ENCODE measurements around the gene APH1B. TPM values are rescaled to one million over a fixed set of nuclear protein-coding genes. Genes with fewer than 3 reads are reported as not detected.

APH1B gene
- total and polyA plus RNA-seq, 10 donors = 8.7 to 51.5 (median 30.2) TPM

DNA sequence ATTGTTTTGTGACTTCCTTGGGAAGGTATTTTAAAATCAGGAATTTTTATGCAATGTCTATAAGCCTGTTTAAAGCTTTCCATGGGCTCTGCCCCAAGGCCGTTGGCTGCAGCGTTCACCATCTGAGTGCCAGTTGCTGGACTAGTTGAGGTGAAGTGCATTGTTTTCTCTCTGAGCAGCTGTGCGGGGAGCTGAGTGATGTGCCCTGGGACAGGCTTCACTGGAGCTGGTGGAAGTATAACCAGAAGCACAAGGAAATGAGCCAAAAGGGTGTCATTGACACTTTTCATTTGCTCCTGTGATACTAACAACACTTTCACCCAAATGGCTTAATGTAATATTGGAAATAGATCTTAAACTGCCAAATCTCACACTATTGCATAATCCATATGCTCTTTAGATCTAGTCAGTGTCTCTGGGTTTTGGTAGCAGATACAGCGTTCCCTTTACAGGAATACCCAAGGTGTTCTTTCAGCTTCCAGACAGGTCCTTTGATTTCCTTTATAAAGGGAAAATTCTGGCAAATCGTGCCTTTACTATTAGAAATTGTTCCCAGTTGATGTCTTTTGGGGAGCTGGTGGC lies 29.2 kb downstream of the APH1B start:
- no peak for DNase-seq
- H3K27me3 ChIP-seq (replicated peaks in 1 of 7) = no peaks in the 10 kb centered on the region
- intact Hi-C loops (cut with DNase I; ENCODE audit: low total_unique reads) = no loop called here
- 87 to 93% (median 88%) methylated on average over 5 of the region's 5 CpGs for whole genome bisulfite sequencing, 5 donors
- H3K36me3 ChIP-seq = peaks cover 7 to 68% (median 36%) of the 10 kb centered on the region in 6 donors
- H3K27ac ChIP-seq = no peak overlapping the region
- H3K9me3 ChIP-seq = no peaks in the 10 kb centered on the region
- no peak overlapping the region for H3K4me3 ChIP-seq
- TF ChIP-seq POLR2A (IDR thresholded peaks at IDR 0.05) = no peak
- no peak for TF ChIP-seq POLR2AphosphoS5 (IDR thresholded peaks at IDR 0.05)
- peaks cover 0 to 15% (median 7%) of the 10 kb centered on the region in 6 donors for H3K4me1 ChIP-seq

DNA sequence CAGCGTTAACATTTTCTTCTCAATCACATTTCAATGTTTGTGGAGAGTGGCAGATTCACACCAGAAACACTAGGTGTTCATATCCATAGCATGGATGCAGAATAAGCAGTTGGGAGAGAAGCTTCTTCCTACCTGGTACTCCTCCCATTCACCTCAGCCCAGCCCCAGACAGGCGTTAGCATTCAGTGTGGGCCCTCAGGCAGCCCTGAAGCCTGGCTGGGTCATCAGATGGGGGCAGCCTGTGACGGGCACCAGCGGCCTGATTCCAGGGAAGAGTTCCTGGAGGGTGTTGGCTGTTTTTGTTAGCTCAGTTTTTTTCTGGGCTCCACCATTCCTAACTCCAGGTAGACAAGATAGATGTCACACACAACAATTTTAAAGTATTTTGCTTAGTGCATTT lies 31.1 kb downstream of the APH1B start:
- Histone ChIP-seq H3K27ac (no peak overlapping the region), H3K27me3 (replicated peaks in 1 of 7) (no peaks in the 10 kb centered on the region), H3K4me1 (peaks cover 0 to 15% (median 7%) of the 10 kb centered on the region in 6 donors), H3K4me3 (no peak overlapping the region), H3K9me3 (no peaks in the 10 kb centered on the region), H3K36me3 (peaks cover 7 to 49% (median 22%) of the 10 kb centered on the region in 6 donors)
- no peak for DNase-seq
- intact Hi-C loops (cut with DNase I; ENCODE audit: low total_unique reads) = no loop called here
- TF ChIP-seq, protein P1, sequence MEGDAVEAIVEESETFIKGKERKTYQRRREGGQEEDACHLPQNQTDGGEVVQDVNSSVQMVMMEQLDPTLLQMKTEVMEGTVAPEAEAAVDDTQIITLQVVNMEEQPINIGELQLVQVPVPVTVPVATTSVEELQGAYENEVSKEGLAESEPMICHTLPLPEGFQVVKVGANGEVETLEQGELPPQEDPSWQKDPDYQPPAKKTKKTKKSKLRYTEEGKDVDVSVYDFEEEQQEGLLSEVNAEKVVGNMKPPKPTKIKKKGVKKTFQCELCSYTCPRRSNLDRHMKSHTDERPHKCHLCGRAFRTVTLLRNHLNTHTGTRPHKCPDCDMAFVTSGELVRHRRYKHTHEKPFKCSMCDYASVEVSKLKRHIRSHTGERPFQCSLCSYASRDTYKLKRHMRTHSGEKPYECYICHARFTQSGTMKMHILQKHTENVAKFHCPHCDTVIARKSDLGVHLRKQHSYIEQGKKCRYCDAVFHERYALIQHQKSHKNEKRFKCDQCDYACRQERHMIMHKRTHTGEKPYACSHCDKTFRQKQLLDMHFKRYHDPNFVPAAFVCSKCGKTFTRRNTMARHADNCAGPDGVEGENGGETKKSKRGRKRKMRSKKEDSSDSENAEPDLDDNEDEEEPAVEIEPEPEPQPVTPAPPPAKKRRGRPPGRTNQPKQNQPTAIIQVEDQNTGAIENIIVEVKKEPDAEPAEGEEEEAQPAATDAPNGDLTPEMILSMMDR (IDR thresholded peaks at IDR 0.05 in 8 of 11, conservative IDR thresholded peaks at IDR 0.05 in 3 of 11) = no peak
- TF ChIP-seq POLR2AphosphoS5 (IDR thresholded peaks at IDR 0.05) (no peak), POLR2A (IDR thresholded peaks at IDR 0.05) (no peak)
- 84 to 93% (median 87%) methylated on average over 4 of the region's 4 CpGs for WGBS, 5 donors

DNA sequence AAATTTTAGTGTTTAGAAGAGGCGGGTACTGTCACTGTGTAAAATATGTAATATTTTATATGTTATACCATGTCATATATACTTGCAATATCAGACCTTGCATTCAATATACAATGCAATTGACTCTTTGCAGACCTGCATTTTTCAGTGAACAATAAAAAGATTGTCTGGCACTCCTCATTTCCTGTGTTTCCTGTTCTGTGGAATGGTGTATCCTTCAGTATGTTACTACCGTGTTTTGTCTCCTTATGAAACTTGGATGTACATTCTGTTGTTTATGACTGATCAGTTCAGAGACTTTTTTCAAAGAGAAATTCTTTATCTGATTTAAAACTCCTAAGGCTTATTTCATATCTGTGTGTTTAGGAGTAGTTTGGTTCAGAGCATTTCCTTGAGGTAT lies 31.5 kb downstream of the APH1B start:
- H3K9me3 ChIP-seq = no peaks in the 10 kb centered on the region
- intact Hi-C loops (cut with DNase I; ENCODE audit: low total_unique reads) = no loop called here
- peaks cover 7 to 45% (median 21%) of the 10 kb centered on the region in 6 donors for H3K36me3 ChIP-seq
- 70 to 86% (median 77%) methylated on average over 2 of the region's 2 CpGs for WGBS, 5 donors
- no peak overlapping the region for H3K4me3 ChIP-seq
- H3K27me3 ChIP-seq (replicated peaks in 1 of 7) = no peaks in the 10 kb centered on the region
- TF ChIP-seq POLR2A (IDR thresholded peaks at IDR 0.05) (no peak), POLR2AphosphoS5 (IDR thresholded peaks at IDR 0.05) (no peak)
- TF ChIP-seq, protein P1 (IDR thresholded peaks at IDR 0.05 in 8 of 11, conservative IDR thresholded peaks at IDR 0.05 in 3 of 11) = no peak
- no peak overlapping the region for H3K27ac ChIP-seq
- peaks cover 0 to 15% (median 7%) of the 10 kb centered on the region in 6 donors for H3K4me1 ChIP-seq
- DNase-seq = no peak

DNA sequence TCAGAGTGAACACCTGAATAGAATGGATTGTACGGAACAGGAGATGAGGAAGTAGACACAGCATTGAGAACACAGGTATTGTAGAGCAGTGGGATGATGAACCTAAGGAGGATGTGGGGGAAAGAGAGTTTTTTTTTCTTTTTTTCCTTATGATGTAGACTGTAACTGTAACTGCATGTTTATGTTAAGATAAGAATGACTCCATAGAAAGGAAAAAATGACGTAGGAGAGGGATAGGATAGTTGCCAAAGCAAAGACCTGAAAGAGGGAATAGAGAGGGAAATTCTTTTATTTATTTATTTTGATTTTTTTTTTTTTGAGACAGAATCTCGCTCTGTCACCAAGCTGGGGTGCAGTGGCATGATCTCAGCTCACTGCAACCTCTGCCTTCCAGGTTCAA lies 33.2 kb downstream of the APH1B start:
- Histone ChIP-seq H3K27me3 (replicated peaks in 1 of 7) (no peaks in the 10 kb centered on the region), H3K9me3 (no peaks in the 10 kb centered on the region), H3K36me3 (peaks cover 4 to 28% (median 11%) of the 10 kb centered on the region in 6 donors), H3K4me3 (no peak overlapping the region), H3K4me1 (peaks cover 0 to 15% (median 7%) of the 10 kb centered on the region in 6 donors), H3K27ac (no peak overlapping the region)
- WGBS, 5 donors = 90 to 100% (median 95%) methylated on average over 3 of the region's 3 CpGs
- TF ChIP-seq, protein P1 (IDR thresholded peaks at IDR 0.05 in 8 of 11, conservative IDR thresholded peaks at IDR 0.05 in 3 of 11) = no peak
- no peak for TF ChIP-seq POLR2A (IDR thresholded peaks at IDR 0.05)
- TF ChIP-seq POLR2AphosphoS5 (IDR thresholded peaks at IDR 0.05) = no peak
- intact Hi-C loops (cut with DNase I; ENCODE audit: low total_unique reads) = no loop called here
- DNase-seq = no peak
